Embryonic facial prominence (tissue), 1 donor: ENCODE measurements around the gene EPB41L2.

ENCODE experiments used
- DNase-seq: peaks from one replicate; pipeline ENCODE4 v3.0.0-alpha.2; 2016; ENCODE audit errors: extremely low spot score

The EPB41L2 gene

GRCh38 chr6:130912434-130912833 lies 150.6 kb downstream of the EPB41L2 start:
- no peak for DNase-seq

DNA sequence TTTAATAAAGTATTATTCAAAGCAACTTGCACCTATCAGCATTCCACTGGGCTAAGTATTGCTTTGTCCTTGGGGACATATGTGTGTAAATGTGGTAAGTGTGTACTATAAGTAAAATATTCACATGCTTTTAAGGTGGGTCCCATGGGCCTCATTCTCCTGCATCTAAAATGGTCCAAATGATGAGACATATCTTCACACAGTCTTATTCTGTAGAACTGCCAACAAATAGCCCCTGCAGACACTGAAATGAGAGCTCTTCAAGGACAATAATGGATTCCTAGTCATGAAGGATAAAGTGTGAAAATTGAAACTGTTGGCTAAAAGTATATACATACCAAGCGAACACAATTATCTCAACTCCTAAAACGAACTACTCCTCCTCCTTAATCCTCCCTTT lies 154.1 kb downstream of the EPB41L2 start:
- DNase-seq: no peak

DNA sequence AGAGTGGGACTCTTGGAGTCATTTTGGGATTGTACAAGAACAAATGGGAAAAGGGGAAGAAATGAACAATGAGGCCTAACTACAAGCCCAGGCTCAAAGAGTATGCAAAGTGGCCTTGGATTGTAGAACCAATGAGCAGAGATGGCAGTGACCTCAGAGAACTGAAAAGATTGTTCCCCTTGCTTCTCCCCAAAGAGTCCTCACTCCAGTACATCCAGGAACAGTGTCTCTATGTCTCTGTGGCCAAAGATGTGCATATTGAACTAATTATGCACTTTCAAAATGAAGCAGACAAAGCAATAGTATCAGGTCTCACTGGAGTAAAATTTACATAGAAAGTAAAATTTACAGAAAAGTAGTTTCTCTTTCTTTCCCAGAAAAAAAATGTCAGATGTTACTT lies 154.9 kb downstream of the EPB41L2 start:
- no peak for DNase-seq

DNA sequence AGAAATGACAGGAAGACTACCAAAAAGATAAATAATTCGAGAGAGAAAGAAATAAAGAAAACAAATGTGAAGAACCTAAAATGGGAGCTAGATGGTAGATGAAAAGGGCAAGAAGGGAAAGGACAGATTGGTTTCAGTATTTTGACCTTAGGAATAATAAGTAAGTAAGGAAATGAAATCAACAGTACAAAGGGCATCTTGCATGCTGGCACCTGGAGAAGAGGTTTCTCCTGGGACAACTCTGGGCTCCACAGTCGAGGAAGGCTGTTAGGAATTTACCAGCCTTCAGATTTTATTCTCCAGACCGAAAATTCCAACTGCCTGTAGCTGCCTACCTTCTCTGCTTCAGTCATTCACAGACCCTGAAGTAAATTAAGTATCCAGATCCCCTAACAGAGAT lies 155.4 kb downstream of the EPB41L2 start:
- DNase-seq: no peak

GRCh38 chr6:130906736-130907381 lies 156.2 kb downstream of the EPB41L2 start:
- DNase-seq: no peak

GRCh38 chr6:130903602-130904001 lies 159.4 kb downstream of the EPB41L2 start:
- no peak for DNase-seq

DNA sequence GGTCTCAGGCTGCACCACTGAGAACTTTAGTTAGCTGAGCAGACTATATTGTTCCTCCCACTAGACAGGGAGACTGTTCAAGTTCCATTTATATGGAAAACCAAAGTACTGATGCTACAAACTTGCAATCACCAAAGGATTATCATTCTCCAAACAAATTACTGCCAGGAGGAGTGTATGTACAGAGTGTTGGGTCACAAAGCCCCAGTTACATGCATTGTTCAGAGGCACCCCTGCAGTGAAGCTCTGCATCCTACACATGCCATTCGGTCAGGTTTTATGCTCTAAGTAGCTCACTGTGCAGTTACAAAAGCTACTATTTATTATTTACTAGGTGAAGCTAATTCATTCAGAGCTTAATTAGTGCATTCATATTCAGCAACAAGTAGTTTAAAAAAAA lies 160.0 kb downstream of the EPB41L2 start:
- DNase-seq: no peak

- DNase-seq: no peak
Observed at GRCh38 chr6:130900913-130901312, 162.1 kb downstream of the EPB41L2 start.

DNA sequence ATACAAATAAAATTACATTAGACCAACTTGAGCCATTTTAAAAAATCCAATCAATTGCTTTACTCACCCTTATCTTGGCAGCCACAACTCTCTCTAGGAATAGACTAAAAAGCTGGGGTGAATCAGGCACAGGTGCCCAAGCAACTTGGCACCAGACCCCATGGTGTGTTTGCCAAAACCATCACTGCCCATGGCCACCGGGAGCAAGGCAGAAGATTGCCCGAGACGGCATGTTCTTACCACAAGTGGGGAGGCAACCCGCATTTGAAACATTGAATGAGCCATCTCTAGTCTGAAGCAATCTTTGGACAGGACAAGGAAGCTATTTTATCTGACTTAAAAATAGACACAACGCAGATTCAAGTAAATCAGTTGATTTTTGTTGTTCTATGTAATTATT lies 166.8 kb downstream of the EPB41L2 start:
- no peak for DNase-seq

DNA sequence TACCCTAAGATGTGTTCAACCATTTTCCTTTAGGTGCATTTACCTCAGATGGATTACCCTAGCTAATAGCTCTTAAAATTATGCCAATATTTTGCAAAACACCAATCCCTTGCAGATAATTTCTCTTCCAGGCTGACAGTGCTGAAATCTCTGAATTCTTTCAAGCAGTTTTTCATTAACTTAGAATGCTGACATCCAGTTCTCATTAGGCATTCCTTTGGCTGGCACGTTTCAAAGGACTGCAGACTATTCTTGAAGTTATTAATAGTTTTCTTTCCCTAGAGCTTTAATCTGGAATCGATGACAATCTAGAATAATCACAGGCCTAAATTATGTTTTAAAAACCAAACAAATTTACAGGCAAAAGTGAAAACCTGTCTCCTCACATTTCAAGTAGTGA lies 167.5 kb downstream of the EPB41L2 start:
- no peak for DNase-seq

DNA sequence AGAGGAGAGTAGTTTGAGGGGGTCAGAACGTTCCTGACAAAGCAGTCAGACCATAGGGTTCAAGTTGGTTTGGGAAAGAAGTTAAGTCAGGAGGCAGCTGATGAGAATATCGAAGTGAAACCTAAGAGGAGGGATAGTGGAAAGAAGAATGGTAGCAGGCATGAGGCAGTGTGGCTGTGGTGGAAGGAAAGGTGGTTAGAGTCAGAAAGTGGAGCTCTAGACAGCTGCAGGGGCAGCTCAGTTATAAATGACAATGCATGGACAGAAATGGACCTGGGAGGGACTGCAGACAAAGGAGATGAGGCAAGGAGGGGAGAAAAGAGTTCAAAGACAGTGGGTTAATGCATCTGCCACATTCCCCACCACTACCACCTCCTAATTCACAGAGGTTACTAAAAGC lies 169.3 kb downstream of the EPB41L2 start:
- no peak for DNase-seq

DNA sequence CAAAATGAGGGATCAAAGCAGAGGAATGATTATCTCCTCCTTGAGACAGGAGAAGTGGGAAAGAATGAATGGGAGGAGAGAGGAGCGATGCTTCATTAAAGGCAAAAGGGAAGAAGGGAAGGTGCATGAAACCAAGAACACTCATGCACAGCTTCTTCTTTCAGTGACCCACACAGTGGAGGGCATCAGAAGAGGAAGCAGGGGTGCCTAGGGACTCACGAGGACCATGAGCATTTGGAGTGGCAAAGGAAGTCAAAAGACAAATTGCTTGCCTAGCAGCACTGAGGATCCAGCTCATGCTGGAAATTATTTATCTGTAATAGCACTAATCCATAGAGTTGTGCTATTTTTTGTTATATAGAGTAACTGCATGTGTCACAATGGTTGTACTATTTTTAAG lies 169.8 kb downstream of the EPB41L2 start:
- DNase-seq: no peak

- no peak for DNase-seq
Observed at GRCh38 chr6:130890521-130890971, 172.5 kb downstream of the EPB41L2 start.

DNA sequence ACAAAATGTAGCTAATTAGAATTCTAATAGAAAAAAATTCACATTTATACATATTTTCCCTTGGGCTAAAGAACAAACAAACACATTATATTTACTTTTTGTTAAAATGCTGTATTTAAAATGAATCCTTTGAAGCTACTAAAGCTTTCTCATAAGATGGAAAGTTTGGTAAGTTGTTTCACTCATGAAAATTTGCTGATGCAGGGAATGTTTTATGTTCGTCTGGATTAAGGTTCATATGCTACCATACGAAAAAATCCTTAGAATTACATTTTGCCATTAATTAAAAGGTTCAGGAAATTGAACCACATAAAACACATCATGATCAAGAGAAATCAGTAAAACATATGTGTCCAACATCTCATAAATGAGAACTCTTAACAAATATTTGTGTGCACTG lies 173.6 kb downstream of the EPB41L2 start:
- no peak for DNase-seq

GRCh38 chr6:130888246-130888645 lies 174.8 kb downstream of the EPB41L2 start:
- no peak for DNase-seq

GRCh38 chr6:130886966-130887365 lies 176.1 kb downstream of the EPB41L2 start:
- DNase-seq: no peak

- peak; percentile 80 for DNase-seq
Observed at GRCh38 chr6:130885392-130886192, 177.5 kb downstream of the EPB41L2 start.

DNA sequence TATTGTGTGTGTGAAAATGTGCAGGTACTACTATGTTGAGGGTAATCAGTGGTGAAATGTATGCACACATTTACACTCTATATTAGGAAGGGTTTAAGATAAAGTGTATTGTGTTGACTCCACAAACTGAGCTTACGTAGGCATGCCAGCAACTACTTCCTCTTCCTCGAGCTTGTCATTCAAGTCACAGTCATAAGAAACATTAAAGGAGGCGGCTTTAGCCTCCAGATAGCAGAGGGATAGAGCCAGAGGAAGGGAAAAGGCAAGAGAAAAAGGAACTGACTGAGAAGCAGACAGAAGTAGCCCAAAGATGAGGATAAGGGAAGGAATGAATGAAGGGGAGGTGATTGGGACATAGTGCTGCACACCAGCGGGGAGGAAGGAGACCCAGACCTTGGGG lies 180.7 kb downstream of the EPB41L2 start:
- DNase-seq: no peak

DNA sequence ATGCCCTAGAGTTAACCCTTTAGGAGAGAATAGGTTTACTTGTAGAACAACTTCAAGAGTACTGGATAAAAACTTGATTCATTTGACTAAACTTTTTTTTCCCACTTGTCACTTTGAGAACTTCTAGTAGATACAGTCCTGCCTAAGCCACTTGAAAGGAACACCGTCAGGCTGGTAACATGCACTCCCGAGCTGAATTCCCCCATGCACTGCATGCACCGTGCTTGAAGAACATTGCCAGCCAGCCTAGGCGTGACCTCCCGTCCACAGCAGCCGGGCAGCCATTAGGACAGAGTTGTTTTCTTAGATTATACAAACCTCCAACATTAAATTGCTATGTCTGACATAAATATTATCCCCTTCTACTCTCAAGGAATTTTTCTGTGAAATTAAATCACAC lies 183.2 kb downstream of the EPB41L2 start:
- no peak for DNase-seq

DNA sequence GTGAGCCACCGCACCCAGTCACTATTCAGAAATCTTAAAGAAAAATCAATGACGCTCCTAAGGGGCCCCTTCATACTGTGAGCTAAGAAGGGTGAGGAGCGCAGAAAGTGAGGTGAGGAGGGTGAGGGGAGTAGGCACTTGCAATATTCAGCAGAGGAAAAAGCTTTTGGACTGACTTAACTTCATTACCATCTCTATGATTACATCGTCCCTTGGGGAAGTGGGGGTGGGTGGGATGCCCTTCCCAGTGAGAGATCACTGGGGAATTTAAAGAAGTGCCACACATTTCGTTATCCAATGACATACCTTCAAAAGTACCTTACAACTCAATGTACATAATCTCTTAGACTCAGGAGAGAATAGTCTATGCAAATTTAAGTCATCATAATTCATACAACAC lies 189.3 kb downstream of the EPB41L2 start:
- DNase-seq: no peak

DNA sequence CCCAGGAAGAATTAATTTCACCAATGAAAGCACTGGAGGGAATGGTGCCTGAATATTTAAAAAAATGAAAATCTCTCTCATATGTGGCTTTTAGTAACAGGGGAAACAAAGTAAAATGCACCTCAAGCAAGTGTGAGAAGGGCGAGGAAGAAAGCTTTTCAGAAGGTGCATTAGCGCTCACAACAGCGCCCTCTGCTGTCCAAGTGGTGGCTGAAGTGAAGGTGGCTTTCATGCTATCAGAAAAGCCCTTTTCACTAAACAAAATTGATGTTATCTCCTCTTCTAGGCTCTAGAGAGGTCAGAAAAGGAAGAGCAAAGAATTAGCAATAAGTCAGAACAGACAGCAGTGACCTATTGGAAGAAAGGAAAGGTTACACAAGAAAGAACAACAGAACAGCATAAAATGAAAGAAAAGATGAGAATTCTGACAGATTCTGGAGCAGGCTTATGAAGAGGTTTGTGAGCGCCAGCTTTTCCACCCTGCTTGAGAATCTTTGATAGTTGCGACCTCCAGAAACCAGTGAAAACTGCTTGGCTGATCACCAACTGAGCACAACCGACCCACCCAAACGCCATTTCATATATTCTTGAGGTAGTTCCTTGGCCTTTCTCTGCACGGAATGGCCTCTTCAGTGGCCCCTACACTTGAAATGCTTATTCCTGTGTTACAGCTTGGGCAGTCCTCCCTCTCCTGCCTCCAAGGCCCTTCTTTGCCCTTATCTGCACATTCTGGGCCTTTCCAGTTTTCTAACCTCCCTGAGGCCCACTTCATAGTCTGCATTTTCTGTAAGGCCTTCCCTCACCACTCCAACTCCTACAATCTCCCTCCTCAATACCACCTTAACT lies 190.6 kb downstream of the EPB41L2 start:
- DNase-seq: peak; percentile 19

DNA sequence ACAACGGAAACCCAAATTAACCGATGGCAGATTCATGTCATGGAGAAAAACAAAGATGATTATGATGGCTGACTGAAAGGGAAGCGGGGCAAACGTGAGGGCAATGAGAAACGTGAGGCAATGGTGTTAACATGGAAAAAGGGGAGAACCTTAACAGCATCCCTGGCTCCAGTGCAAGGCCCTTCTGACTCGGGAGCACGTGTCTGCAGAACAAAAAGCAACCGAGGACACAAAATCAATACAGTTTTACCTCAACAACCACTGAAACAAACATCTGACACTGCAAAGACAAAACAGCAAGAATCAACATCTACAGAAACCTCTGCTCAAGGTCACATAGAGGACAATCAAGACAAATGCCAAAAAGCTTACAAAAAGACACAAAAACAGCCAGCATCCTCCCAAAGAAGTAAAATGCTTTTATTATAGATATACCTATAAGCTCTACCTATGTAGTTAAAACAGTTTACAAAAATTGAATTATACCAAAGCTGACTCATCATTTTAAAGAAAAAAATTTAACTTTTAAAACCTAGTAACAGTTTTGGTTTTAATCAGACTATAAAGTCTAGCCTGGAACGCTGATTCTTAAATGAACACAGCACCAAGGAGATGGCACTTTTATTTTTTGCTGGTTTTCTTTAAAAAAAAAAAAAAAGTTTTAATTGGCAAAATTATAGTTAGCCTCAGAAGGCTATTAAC lies 192.7 kb downstream of the EPB41L2 start:
- no peak for DNase-seq
